ENCODE measurements around the gene PLEKHH1. TPM values are rescaled to one million over a fixed set of nuclear protein-coding genes. Genes with fewer than 3 reads are reported as not detected.
A peak's percentile ranks its signal among the peaks of the same experiment; 100 is the strongest.

PLEKHH1 gene
- total and polyA plus RNA-seq, 2 of the 8 experiments (the other 6 are each of a cell fraction or from before 2014, with no cell fraction given): 28.3 to 33.3 TPM

DNA sequence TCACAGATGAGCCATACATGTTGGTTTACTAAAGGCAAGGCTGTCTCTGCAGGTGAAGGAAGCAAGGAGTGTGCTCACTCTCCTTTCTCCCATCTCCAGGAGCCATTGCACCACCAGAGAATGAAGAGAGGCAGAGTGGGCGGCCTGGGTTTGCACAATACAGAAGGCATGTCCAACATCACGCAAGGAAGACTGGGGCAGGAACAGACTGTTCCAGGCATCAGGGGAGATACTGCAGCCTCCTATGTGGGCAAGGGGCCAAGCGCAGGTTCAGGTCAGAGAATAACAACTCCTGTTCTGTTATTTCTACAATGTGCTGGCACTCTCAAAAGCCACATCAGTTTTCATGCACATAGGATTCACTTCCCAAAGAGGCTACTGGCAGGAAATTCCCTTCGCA, 42.9 kb upstream of the PLEKHH1 start:
- Histone ChIP-seq H4K91ac (replicated peaks; ENCODE audit: insufficient read length, low read length) (no peak overlapping the region), H4K20me1 (replicated peaks in 1 of 2; ENCODE audit: control insufficient read depth in 1 of 2, insufficient read depth in 2 of 2, low read length in 2 of 2) (no peaks in the 10 kb centered on the region), H3K36me3 (ENCODE audit: control insufficient read depth in 2 of 4, insufficient read depth in 4 of 4, low read length in 3 of 4) (no peaks in the 10 kb centered on the region), H2AK5ac (ENCODE audit: low read depth, low read length) (no peak overlapping the region), H3K23ac (ENCODE audit: insufficient read length) (no peak overlapping the region), H3K27me3 (replicated peaks in 1 of 4; ENCODE audit: control insufficient read depth in 3 of 4, extremely low read depth in 1 of 4, insufficient read depth in 3 of 4, low read length in 3 of 4) (no peaks in the 10 kb centered on the region), H3K79me2 (ENCODE audit: control insufficient read depth in 1 of 2, insufficient read depth in 2 of 2, low read length in 2 of 2) (no peaks in the 10 kb centered on the region), H3K4me2 (ENCODE audit: insufficient read depth in 1 of 2, low read depth in 2 of 2, low read length in 2 of 2) (no peak overlapping the region), H2BK120ac (replicated peaks; ENCODE audit: low read depth, low read length) (no peak overlapping the region), H4K5ac (ENCODE audit: insufficient read length, low read depth, low read length) (no peak overlapping the region), H3K79me1 (ENCODE audit: low read depth, low read length) (no peaks in the 10 kb centered on the region), H3K27ac (ENCODE audit: low read depth, low read length) (no peak overlapping the region), H3K56ac (replicated peaks; ENCODE audit: insufficient read length, low read depth, low read length) (no peak overlapping the region), H3K9me3 (ENCODE audit: insufficient read depth in 2 of 2, low read depth in 1 of 2, low read length in 1 of 2) (no peaks in the 10 kb centered on the region), H2BK20ac (ENCODE audit: low read length) (0 out of 2 replicates have a peak overlapping the region, but pooled peaks have one; percentile 67), H3K4me1 (replicated peaks in 1 of 4; ENCODE audit: control insufficient read depth in 3 of 4, insufficient read depth in 4 of 4, low read length in 3 of 4) (peaks cover 0 to 10% (median 5%) of the 10 kb centered on the region in 4 experiments; a peak in 4 of 7 replicates), H3K4me3 (ENCODE audit: extremely low read depth in 1 of 4, insufficient read depth in 2 of 4, low read depth in 3 of 4, low read length in 4 of 4) (no peak overlapping the region), H4K8ac (ENCODE audit: extremely low read depth, insufficient read depth, low read length) (no peak overlapping the region), H2BK5ac (ENCODE audit: low read depth, low read length) (no peak overlapping the region), H2BK12ac (ENCODE audit: low read depth, low read length) (no peak overlapping the region), H2BK15ac (ENCODE audit: low read length) (no peak overlapping the region), H3K9ac (replicated peaks in 1 of 4; ENCODE audit: extremely low read depth in 1 of 4, low read depth in 3 of 4, low read length in 3 of 4) (no peak overlapping the region), H3K23me2 (ENCODE audit: low read depth, low read length) (no peaks in the 10 kb centered on the region), H3K14ac (ENCODE audit: insufficient read length) (no peak overlapping the region), H3K18ac (ENCODE audit: extremely low read depth, low read length) (no peak overlapping the region), H2AFZ (ENCODE audit: low read length) (no peak overlapping the region), H3K4ac (replicated peaks; ENCODE audit: insufficient read length, low read depth, low read length) (no peak overlapping the region)
- WGBS, 2 experiments (ENCODE audit: extremely low coverage in 1 of 2, insufficient coverage in 1 of 2, insufficient read length in 1 of 2, insufficient replicate concordance in 2 of 2, low coverage in 1 of 2, low lambda C conversion rate in 2 of 2, missing lambda C conversion rate in 1 of 2): 65% methylated on average over 4 of the region's 4 CpGs; no CpG with 5 or more reads in 1 of the 2 experiments
- TF ChIP-seq RNF2 (IDR thresholded peaks at IDR 0.05; ENCODE audit: borderline replicate concordance, low read depth, low read length, missing control alignments, poor library complexity, severe bottlenecking) (no peak), ASH2L (IDR thresholded peaks at IDR 0.05; ENCODE audit: low read length) (no peak)
- FAIRE-seq (no peak), DNase-seq (ENCODE audit: low read depth in 1 of 2, low spot score in 2 of 2) (no peak)
- POLR2A ChIA-PET (ENCODE audit: partially characterized antibody): interaction anchor here (1.0 kb wide), 1 partner anchor 24 kb away, joined by 3 read pairs; no protein-coding TSS in a partner anchor
- CTCF ChIA-PET (ENCODE audit: partially characterized antibody): interaction anchor here (1.1 to 3.1 kb wide), 2 partner anchors 10 to 13 kb away, joined by 3 to 9 read pairs; no protein-coding TSS in a partner anchor
